GM12878 (cell line): ENCODE measurements around the gene TSPEAR. TPM values are rescaled to one million over a fixed set of nuclear protein-coding genes. Genes with fewer than 3 reads are reported as not detected.

Experiments used
- ATAC-seq: fragments of 200-7000 bp; cut with Tn5 transposase; 3 replicates; pipeline ENCODE4 v1.9.1; 2020; ENCODE audit warnings: mild to moderate bottlenecking, moderate library complexity
- BruUV-seq: library from RNA; stranded (reverse); fragments of 400-500 nt; replicated peaks from 2 replicates; lab custom pipeline; 2021; lab: Mats Ljungman, UMichigan
- CTCF ChIA-PET: fragments of 300-600 bp; sonication (Branson Sonifier 250); formaldehyde crosslinking; extraction: SDS; loops from one replicate; lab custom pipeline; 2021; ENCODE audit warnings: inconsistent platforms; lab: Yijun Ruan, JAX
- POLR2A ChIA-PET: fragments of 350-600 bp; formaldehyde crosslinking; extraction: SDS; loops from one replicate; lab custom pipeline; 2021; ENCODE audit warnings: inconsistent platforms; lab: Charles Lee
- RAD21 ChIA-PET: fragments of 300-600 bp; sonication (Branson Sonifier 250); formaldehyde crosslinking; loops from one replicate; lab custom pipeline; 2023; ENCODE audit warnings: antibody characterized with exemption; ENCODE audit not compliant: unreplicated experiment; lab: Charles Lee
- SMC1A ChIA-PET: fragments of 300-600 bp; sonication (Branson Sonifier 250); formaldehyde crosslinking; loops from one replicate; lab custom pipeline; 2023; ENCODE audit not compliant: unreplicated experiment, uncharacterized antibody; lab: Charles Lee
- DNase-seq: peaks from one replicate; pipeline ENCODE4 v3.0.0-alpha.2; 2011; ENCODE audit warnings: low read depth, low spot score
- FAIRE-seq: peaks from 3 replicates; lab custom pipeline; 2011; peaks lifted over from hg19 to GRCh38; lab: Jason Lieb, UNC
- H2AFZ ChIP-seq: 2 replicates; pipeline ENCODE4 v1.6.0; 2011; ENCODE audit warnings: low read depth, low read length, control low read depth; ENCODE audit not compliant: control insufficient read depth
- H3K27ac ChIP-seq: 2 replicates; pipeline ENCODE4 v1.5.1; 2011; ENCODE audit warnings: control low read depth; ENCODE audit not compliant: control insufficient read depth, insufficient read depth
- H3K27me3 ChIP-seq, 2 experiments: replicated peaks in 1 of 2; 2 replicates each; pipeline versions ENCODE4 v1.6.0 to v1.6.1; 2011; ENCODE audit warnings: low read length in 1 of 2; ENCODE audit not compliant: control insufficient read depth in 2 of 2, insufficient read depth in 2 of 2
- H3K36me3 ChIP-seq, 2 experiments: 2 replicates each; pipeline ENCODE4 v1.5.1; 2011; ENCODE audit warnings: low read length in 1 of 2; ENCODE audit not compliant: control insufficient read depth in 2 of 2, insufficient read depth in 2 of 2
- H3K4me1 ChIP-seq: 2 replicates; pipeline ENCODE4 v1.6.1; 2011; ENCODE audit warnings: mild to moderate bottlenecking, low read length, moderate library complexity, mixed read lengths; ENCODE audit not compliant: control insufficient read depth, insufficient read depth
- H3K4me2 ChIP-seq: 2 replicates; pipeline ENCODE4 v1.6.0; 2011; ENCODE audit warnings: control low read depth; ENCODE audit not compliant: control insufficient read depth, insufficient read depth
- H3K4me3 ChIP-seq: fragments of 200-600 bp; sonication (generic); 2 replicates; pipeline ENCODE4 v1.5.1; 2016
- H3K79me2 ChIP-seq: 2 replicates; pipeline ENCODE4 v1.6.0; 2011; ENCODE audit warnings: low read length; ENCODE audit not compliant: control insufficient read depth, insufficient read depth
- H3K9ac ChIP-seq: 2 replicates; pipeline ENCODE4 v1.8.0; 2011; ENCODE audit warnings: low read length, control low read depth, mixed read lengths; ENCODE audit not compliant: control insufficient read depth, insufficient read depth
- H3K9me3 ChIP-seq: replicated peaks from 3 replicates; pipeline ENCODE4 v1.5.1; 2011; ENCODE audit warnings: mild to moderate bottlenecking, low read length; ENCODE audit not compliant: control insufficient read depth, insufficient read depth
- H4K20me1 ChIP-seq: 2 replicates; pipeline ENCODE4 v1.6.0; 2011; ENCODE audit not compliant: control insufficient read depth, insufficient read depth
- BMI1 ChIP-seq: fragments of 450-650 bp; IDR thresholded peaks from 2 replicates; pipeline ENCODE4 v1.6.1; 2016; ENCODE audit warnings: mild to moderate bottlenecking, moderate library complexity, borderline replicate concordance
- HDGF ChIP-seq: fragments of 450-650 bp; IDR thresholded peaks from 2 replicates; pipeline ENCODE4 v1.6.1; 2016; ENCODE audit warnings: antibody characterized with exemption
- JUNB ChIP-seq: IDR thresholded peaks from 2 replicates; pipeline ENCODE4 v1.6.1; 2016; ENCODE audit warnings: antibody characterized with exemption, mild to moderate bottlenecking
- RELA ChIP-seq: fragments of 450-650 bp; IDR thresholded peaks from 2 replicates; pipeline ENCODE4 v1.8.0; 2014; ENCODE audit warnings: borderline replicate concordance; ENCODE audit not compliant: partially characterized antibody
- STAT3 ChIP-seq: IDR thresholded peaks from 2 replicates; pipeline ENCODE4 v1.6.1; 2011; ENCODE audit warnings: low read depth, low read length, improper control_type of control experiment
- SUZ12 ChIP-seq: fragments of 200-600 bp; sonication (generic); IDR thresholded peaks from one replicate; pipeline ENCODE4 v1.6.1; 2018; ENCODE audit warnings: antibody characterized with exemption, mild to moderate bottlenecking; ENCODE audit not compliant: unreplicated experiment
- USF1 ChIP-seq: IDR thresholded peaks from 2 replicates; pipeline ENCODE4 v1.6.1; 2011; ENCODE audit warnings: borderline replicate concordance, low read depth, mild to moderate bottlenecking, moderate library complexity, mixed read lengths, low read length; ENCODE audit not compliant: insufficient read depth; ENCODE audit errors: extremely low read length
- WGBS: methylation state at CpG from one replicate; pipeline ENCODE4 v1.1.6; 2016; ENCODE audit warnings: low lambda C conversion rate; ENCODE audit not compliant: insufficient replicate concordance, insufficient coverage; ENCODE audit errors: missing lambda C conversion rate; 5-methylcytosine and 5-hydroxymethylcytosine counted together
- in situ Hi-C: fragments of 300-500 bp; cut with MboI; formaldehyde crosslinking; loops from 9 replicates; pipeline ENCODE4 v1.14.3; 2018; ENCODE audit warnings: mixed read lengths
- intact Hi-C: fragments of 100-400 bp; cut with micrococcal nuclease; formaldehyde crosslinking; loops from one replicate; pipeline ENCODE4 v1.14.2; 2022; ENCODE audit not compliant: unreplicated experiment
- polyA plus RNA-seq, 11 experiments: library from polyadenylated mRNA; depleted of rRNA in 4 of 11; unstranded in 6 of 11; stranded (reverse) in 5 of 11; fragments of >200 nt; fragmentation: Nextera tagmentation in 4 of 11; fragmentation: Illumina TruSeq in 1 of 11; extraction: Ambion mirVana in 4 of 11; extraction: Trizol in 1 of 11; gene quantifications; 1 replicate in 1 of 11; 2 replicates in 10 of 11; pipeline versions ENCODE4 v1.2.1 to v1.2.3, GENCODE V29; 2011 to 2016; ENCODE audit warnings: inconsistent platforms in 2 of 11, missing spikeins in 2 of 11, low read depth in 1 of 11
- total RNA-seq, 4 experiments: library from RNA; depleted of rRNA in 3 of 4; stranded (reverse); fragments of >200 nt in 3 of 4; fragmentation: Illumina TruSeq in 1 of 4; extraction: Trizol in 1 of 4; gene quantifications; 2 replicates each; pipeline versions ENCODE4 v1.2.1 to v1.2.3, GENCODE V29; 2013 to 2021

TSPEAR gene
- total and polyA plus RNA-seq, 10 of the 15 experiments (the other 5 are each of a cell fraction or from before 2014, with no cell fraction given) = not detected

- in situ Hi-C loops = no loop called here
- WGBS = 21% methylated on average over 15 of the region's 15 CpGs
- CTCF ChIA-PET = interaction anchor here (1.0 to 1.5 kb wide), 2 partner anchors 279 to 280 kb away, joined by 4 to 5 read pairs; no protein-coding TSS in a partner anchor
Measured at GRCh38 chr21:44513389-44514217, 197.8 kb downstream of the TSPEAR start.

More at GRCh38 chr21:44513389-44514217, 197.8 kb downstream of the TSPEAR start:
- H3K4me3 ChIP-seq = no peak overlapping the region
- FAIRE-seq (no peak), DNase-seq (no peak), ATAC-seq (no peak)
- H3K27me3 ChIP-seq = no peaks in the 10 kb centered on the region
- ChIA-PET POLR2A (no interaction called here), RAD21 (no interaction called here), SMC1A (interaction anchor here (1.5 kb wide), 1 partner anchor 280 kb away, joined by 3 read pairs; no protein-coding TSS in a partner anchor)
- H2AFZ ChIP-seq = no peak overlapping the region
- no peaks in the 10 kb centered on the region for H3K36me3 ChIP-seq
- no peaks in the 10 kb centered on the region for H3K79me2 ChIP-seq
- no peaks in the 10 kb centered on the region for H4K20me1 ChIP-seq
- H3K4me2 ChIP-seq = no peak overlapping the region
- H3K9me3 ChIP-seq = no peaks in the 10 kb centered on the region; the same call in 2 of the 3 replicates
- no peaks in the 10 kb centered on the region for H3K4me1 ChIP-seq
- no peak overlapping the region for H3K27ac ChIP-seq
- no peak overlapping the region for H3K9ac ChIP-seq
- no peak for TF ChIP-seq BMI1
- TF ChIP-seq JUNB = no peak
- no peak for TF ChIP-seq STAT3
- TF ChIP-seq HDGF = no peak
- TF ChIP-seq RELA = no peak
- no peak for TF ChIP-seq SUZ12
- TF ChIP-seq USF1 = no peak
- TF ChIP-seq, all 136 proteins: peak for 0
- BruUV-seq = no TSS peak
- intact Hi-C loops = no loop called here
